GM23338 (cell line): ENCODE data around the gene FBXW8. TPM values are rescaled to one million over a fixed set of nuclear protein-coding genes. Genes with fewer than 3 reads are reported as not detected.
A peak's percentile ranks its signal among the peaks of the same experiment; 100 is the strongest.

Source experiments
- ATAC-seq: fragments of 200-7000 bp; cut with Tn5 transposase; 3 replicates; pipeline ENCODE4 v1.9.1; 2020
- DNase-seq: peaks from one replicate; pipeline ENCODE4 v3.0.0-alpha.2; 2015; ENCODE audit warnings: low spot score
- H2AFZ ChIP-seq: fragments of 200-600 bp; sonication (generic); 2 replicates; pipeline ENCODE4 v1.8.0; 2016; ENCODE audit warnings: antibody characterized with exemption, mild to moderate bottlenecking, moderate library complexity
- H3F3A ChIP-seq: fragments of 200-600 bp; sonication (generic); replicated peaks from 2 replicates; pipeline ENCODE4 v1.8.0; 2017; ENCODE audit warnings: antibody characterized with exemption, mixed run types, low read depth
- H3K27ac ChIP-seq: fragments of 200-600 bp; sonication (generic); 2 replicates; pipeline ENCODE4 v1.6.1; 2016; ENCODE audit warnings: low read depth
- H3K27me3 ChIP-seq: fragments of 200-600 bp; sonication (generic); 2 replicates; pipeline ENCODE4 v1.8.0; 2016; ENCODE audit warnings: mild to moderate bottlenecking, mixed run types, moderate library complexity; ENCODE audit not compliant: insufficient read depth
- H3K36me3 ChIP-seq: fragments of 200-600 bp; sonication (generic); 2 replicates; pipeline ENCODE4 v1.8.0; 2016; ENCODE audit warnings: mild to moderate bottlenecking; ENCODE audit not compliant: insufficient read depth
- H3K4me1 ChIP-seq: fragments of 200-600 bp; sonication (generic); 2 replicates; pipeline ENCODE4 v1.8.0; 2016; ENCODE audit warnings: mild to moderate bottlenecking, moderate library complexity; ENCODE audit not compliant: insufficient read depth
- H3K4me2 ChIP-seq: fragments of 200-600 bp; sonication (generic); 2 replicates; pipeline ENCODE4 v1.7.1; 2017; ENCODE audit warnings: mixed run types
- H3K4me3 ChIP-seq: fragments of 200-600 bp; sonication (generic); 2 replicates; pipeline ENCODE4 v1.6.1; 2016; ENCODE audit warnings: mixed run types
- H3K79me2 ChIP-seq: fragments of 200-600 bp; sonication (generic); replicated peaks from 2 replicates; pipeline ENCODE4 v1.8.0; 2017; ENCODE audit warnings: mild to moderate bottlenecking; ENCODE audit not compliant: insufficient read depth
- H3K9me2 ChIP-seq: fragments of 200-600 bp; sonication (generic); 2 replicates; pipeline ENCODE4 v1.8.0; 2017; ENCODE audit not compliant: insufficient read depth
- H4K20me1 ChIP-seq: fragments of 200-600 bp; sonication (generic); replicated peaks from 2 replicates; pipeline ENCODE4 v1.8.0; 2017; ENCODE audit warnings: mild to moderate bottlenecking; ENCODE audit not compliant: insufficient read depth
- H3K27ac Mint-ChIP-seq: 2 replicates; pipeline ENCODE4 v1.8.0; 2020; ENCODE audit warnings: inconsistent platforms, mild to moderate bottlenecking, moderate library complexity, mixed read lengths
- H3K27me3 Mint-ChIP-seq: 3 replicates; pipeline ENCODE4 v1.8.0; 2022; ENCODE audit warnings: low read depth, mild to moderate bottlenecking, moderate library complexity, mixed read lengths, inconsistent platforms; ENCODE audit not compliant: insufficient read depth, poor library complexity
- H3K36me3 Mint-ChIP-seq: 3 replicates; pipeline ENCODE4 v1.8.0; 2021; ENCODE audit warnings: low read depth, mild to moderate bottlenecking, inconsistent platforms, moderate library complexity, mixed read lengths
- H3K4me1 Mint-ChIP-seq: 3 replicates; pipeline ENCODE4 v1.8.0; 2020; ENCODE audit warnings: mild to moderate bottlenecking, inconsistent platforms, mixed read lengths
- H3K4me3 Mint-ChIP-seq: 3 replicates; pipeline ENCODE4 v1.8.0; 2021; ENCODE audit warnings: moderate library complexity, mild to moderate bottlenecking, inconsistent platforms, mixed read lengths
- H3K9me3 Mint-ChIP-seq: 3 replicates; pipeline ENCODE4 v1.8.0; 2020; ENCODE audit warnings: moderate library complexity, mild to moderate bottlenecking, inconsistent platforms, mixed read lengths
- polyA plus RNA-seq: library from polyadenylated mRNA; unstranded; fragments of >200 nt; fragmentation: Nextera tagmentation; extraction: Ambion mirVana; gene quantifications from 2 replicates; pipeline ENCODE4 v1.2.1, GENCODE V29; 2016
- total RNA-seq: library from RNA; depleted of rRNA; stranded (reverse); fragments of >200 nt; shearing (Covaris generic); gene quantifications from 2 replicates; pipeline ENCODE4 v1.2.3, GENCODE V29; 2014
- TF ChIP-seq, protein P1 (sequence below): fragments of 250-450 bp; sonication (Bioruptor Pico); IDR thresholded peaks from 2 replicates; pipeline ENCODE4 v1.5.0; 2020; ENCODE audit warnings: mild to moderate bottlenecking, moderate library complexity
- TF ChIP-seq, protein P2 (sequence below): IDR thresholded peaks from 2 replicates; pipeline ENCODE4 v1.6.1; 2016; ENCODE audit warnings: antibody characterized with exemption
- TF ChIP-seq, protein P3 (sequence below), 2 experiments: fragments of 200-600 bp in 1 of 2; sonication (generic) in 1 of 2; conservative IDR thresholded peaks; 2 replicates each; pipeline versions ENCODE4 v1.5.1 to v1.6.1; 2016 to 2017; ENCODE audit warnings: antibody characterized with exemption in 2 of 2, low read depth in 2 of 2, mild to moderate bottlenecking in 2 of 2, moderate library complexity in 1 of 2

The FBXW8 gene
- total and polyA plus RNA-seq, 2 experiments from 2014 or later: 4.6 to 13.9 TPM

DNA sequence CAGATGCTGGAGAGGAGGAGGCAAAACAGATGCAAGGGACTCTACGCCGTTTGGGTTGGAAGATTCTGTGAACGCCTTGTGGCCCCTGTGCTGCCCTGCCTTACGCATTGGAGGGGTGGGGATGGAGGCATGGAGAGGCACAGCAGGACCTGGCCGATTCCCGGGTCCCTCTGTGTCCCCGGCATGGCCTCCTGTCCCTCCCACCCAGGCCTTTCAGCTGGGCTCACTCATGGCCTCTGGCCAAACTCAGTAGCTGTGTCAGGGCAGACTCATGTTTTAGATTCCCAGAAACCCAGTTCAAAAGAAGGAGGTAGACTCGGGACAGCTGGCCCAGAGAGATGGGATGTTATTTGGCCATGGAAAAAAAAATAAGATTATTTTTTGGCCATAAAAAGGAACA lies 148.4 kb downstream of the FBXW8 start (continued):
- TF ChIP-seq, protein P1, sequence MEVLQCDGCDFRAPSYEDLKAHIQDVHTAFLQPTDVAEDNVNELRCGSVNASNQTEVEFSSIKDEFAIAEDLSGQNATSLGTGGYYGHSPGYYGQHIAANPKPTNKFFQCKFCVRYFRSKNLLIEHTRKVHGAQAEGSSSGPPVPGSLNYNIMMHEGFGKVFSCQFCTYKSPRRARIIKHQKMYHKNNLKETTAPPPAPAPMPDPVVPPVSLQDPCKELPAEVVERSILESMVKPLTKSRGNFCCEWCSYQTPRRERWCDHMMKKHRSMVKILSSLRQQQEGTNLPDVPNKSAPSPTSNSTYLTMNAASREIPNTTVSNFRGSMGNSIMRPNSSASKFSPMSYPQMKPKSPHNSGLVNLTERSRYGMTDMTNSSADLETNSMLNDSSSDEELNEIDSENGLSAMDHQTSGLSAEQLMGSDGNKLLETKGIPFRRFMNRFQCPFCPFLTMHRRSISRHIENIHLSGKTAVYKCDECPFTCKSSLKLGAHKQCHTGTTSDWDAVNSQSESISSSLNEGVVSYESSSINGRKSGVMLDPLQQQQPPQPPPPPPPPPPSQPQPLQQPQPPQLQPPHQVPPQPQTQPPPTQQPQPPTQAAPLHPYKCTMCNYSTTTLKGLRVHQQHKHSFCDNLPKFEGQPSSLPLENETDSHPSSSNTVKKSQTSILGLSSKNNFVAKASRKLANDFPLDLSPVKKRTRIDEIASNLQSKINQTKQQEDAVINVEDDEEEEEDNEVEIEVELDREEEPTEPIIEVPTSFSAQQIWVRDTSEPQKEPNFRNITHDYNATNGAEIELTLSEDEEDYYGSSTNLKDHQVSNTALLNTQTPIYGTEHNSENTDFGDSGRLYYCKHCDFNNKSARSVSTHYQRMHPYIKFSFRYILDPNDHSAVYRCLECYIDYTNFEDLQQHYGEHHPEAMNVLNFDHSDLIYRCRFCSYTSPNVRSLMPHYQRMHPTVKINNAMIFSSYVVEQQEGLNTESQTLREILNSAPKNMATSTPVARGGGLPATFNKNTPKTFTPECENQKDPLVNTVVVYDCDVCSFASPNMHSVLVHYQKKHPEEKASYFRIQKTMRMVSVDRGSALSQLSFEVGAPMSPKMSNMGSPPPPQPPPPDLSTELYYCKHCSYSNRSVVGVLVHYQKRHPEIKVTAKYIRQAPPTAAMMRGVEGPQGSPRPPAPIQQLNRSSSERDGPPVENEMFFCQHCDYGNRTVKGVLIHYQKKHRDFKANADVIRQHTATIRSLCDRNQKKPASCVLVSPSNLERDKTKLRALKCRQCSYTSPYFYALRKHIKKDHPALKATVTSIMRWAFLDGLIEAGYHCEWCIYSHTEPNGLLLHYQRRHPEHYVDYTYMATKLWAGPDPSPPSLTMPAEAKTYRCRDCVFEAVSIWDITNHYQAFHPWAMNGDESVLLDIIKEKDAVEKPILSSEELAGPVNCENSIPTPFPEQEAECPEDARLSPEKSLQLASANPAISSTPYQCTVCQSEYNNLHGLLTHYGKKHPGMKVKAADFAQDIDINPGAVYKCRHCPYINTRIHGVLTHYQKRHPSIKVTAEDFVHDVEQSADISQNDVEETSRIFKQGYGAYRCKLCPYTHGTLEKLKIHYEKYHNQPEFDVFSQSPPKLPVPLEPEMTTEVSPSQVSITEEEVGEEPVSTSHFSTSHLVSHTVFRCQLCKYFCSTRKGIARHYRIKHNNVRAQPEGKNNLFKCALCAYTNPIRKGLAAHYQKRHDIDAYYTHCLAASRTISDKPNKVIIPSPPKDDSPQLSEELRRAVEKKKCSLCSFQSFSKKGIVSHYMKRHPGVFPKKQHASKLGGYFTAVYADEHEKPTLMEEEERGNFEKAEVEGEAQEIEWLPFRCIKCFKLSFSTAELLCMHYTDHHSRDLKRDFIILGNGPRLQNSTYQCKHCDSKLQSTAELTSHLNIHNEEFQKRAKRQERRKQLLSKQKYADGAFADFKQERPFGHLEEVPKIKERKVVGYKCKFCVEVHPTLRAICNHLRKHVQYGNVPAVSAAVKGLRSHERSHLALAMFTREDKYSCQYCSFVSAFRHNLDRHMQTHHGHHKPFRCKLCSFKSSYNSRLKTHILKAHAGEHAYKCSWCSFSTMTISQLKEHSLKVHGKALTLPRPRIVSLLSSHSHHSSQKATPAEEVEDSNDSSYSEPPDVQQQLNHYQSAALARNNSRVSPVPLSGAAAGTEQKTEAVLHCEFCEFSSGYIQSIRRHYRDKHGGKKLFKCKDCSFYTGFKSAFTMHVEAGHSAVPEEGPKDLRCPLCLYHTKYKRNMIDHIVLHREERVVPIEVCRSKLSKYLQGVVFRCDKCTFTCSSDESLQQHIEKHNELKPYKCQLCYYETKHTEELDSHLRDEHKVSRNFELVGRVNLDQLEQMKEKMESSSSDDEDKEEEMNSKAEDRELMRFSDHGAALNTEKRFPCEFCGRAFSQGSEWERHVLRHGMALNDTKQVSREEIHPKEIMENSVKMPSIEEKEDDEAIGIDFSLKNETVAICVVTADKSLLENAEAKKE (CRISPR knock-in tag): no peak

DNA sequence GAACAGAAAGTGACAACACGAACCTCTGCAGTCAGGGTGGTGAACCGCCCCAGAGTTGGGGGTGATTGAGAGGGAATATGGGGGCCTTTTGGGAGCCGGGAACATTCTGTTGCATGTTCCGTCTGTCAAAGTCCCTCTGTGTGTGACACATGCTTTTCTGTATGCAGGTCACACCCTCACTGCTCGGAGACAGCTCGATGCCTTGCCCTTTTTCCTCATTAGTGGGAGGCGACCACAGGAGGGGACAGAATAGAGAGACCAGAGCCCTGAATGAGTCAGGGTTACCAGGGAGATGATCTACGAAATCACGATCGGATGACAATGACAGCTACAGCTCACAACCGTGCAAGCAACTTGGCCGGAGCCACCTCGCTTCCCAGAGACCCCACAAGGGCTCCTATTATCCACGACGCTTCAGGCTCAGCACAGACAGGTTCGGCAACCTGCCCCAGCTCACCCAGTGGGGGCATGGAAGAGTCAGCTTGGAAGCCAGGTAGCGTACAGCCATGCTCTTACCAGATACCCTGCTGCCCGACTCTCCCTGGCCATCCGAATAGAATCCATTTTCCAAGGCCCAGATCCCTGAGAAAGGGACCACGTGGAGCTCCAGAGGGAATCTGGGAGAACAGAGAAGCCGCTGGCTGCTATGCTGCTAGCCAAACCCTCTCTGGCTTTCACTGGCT lies 149.6 kb downstream of the FBXW8 start:
- Mint-ChIP-seq H3K9me3 (no peaks in the 10 kb centered on the region; the same call in 2 of the 3 replicates), H3K4me1 (peaks cover 46% of the 10 kb centered on the region), H3K27me3 (peaks cover 6% of the 10 kb centered on the region), H3K4me3 (no peak overlapping the region), H3K36me3 (no peaks in the 10 kb centered on the region), H3K27ac (no peak overlapping the region)
- 0 out of 2 replicates have a peak overlapping the region, but pooled peaks have one; percentile 38 for H2AFZ ChIP-seq
- ATAC-seq: peak; percentile 71
- no peak overlapping the region for H3K4me2 ChIP-seq
- no peaks in the 10 kb centered on the region for H3K9me2 ChIP-seq
- no peaks in the 10 kb centered on the region for H3K27me3 ChIP-seq
- peaks cover 20% of the 10 kb centered on the region for H3K4me1 ChIP-seq
- H3K4me3 ChIP-seq: no peak overlapping the region
- H3K36me3 ChIP-seq: no peaks in the 10 kb centered on the region
- H4K20me1 ChIP-seq: no peaks in the 10 kb centered on the region
- DNase-seq: peak; percentile 36
- no peaks in the 10 kb centered on the region for H3K79me2 ChIP-seq
- TF ChIP-seq, protein P2, sequence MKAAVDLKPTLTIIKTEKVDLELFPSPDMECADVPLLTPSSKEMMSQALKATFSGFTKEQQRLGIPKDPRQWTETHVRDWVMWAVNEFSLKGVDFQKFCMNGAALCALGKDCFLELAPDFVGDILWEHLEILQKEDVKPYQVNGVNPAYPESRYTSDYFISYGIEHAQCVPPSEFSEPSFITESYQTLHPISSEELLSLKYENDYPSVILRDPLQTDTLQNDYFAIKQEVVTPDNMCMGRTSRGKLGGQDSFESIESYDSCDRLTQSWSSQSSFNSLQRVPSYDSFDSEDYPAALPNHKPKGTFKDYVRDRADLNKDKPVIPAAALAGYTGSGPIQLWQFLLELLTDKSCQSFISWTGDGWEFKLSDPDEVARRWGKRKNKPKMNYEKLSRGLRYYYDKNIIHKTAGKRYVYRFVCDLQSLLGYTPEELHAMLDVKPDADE: no peak
- TF ChIP-seq, protein P3, sequence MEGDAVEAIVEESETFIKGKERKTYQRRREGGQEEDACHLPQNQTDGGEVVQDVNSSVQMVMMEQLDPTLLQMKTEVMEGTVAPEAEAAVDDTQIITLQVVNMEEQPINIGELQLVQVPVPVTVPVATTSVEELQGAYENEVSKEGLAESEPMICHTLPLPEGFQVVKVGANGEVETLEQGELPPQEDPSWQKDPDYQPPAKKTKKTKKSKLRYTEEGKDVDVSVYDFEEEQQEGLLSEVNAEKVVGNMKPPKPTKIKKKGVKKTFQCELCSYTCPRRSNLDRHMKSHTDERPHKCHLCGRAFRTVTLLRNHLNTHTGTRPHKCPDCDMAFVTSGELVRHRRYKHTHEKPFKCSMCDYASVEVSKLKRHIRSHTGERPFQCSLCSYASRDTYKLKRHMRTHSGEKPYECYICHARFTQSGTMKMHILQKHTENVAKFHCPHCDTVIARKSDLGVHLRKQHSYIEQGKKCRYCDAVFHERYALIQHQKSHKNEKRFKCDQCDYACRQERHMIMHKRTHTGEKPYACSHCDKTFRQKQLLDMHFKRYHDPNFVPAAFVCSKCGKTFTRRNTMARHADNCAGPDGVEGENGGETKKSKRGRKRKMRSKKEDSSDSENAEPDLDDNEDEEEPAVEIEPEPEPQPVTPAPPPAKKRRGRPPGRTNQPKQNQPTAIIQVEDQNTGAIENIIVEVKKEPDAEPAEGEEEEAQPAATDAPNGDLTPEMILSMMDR (conservative IDR thresholded peaks at IDR 0.05; ENCODE audit: low read depth in 2 of 2): 0 out of 4 replicates have a peak, but pooled peaks of 1 of the 2 experiments have one; percentile 5
- no peaks in the 10 kb centered on the region for H3F3A ChIP-seq
- no peak overlapping the region for H3K27ac ChIP-seq
